Activated gamma-delta T cell treated with anti-CD3 and anti-CD28 coated beads, Interleukin-2, amount 50 U/mL, for 16 hours (primary cell): ENCODE data around the gene PDIA6.
"Not testable (repeated sequence)": the region's sequence is repeated elsewhere in the genome, so short reads cannot be mapped to it uniquely, and the experiment has no call there.

ENCODE experiments used
- DNase-seq: peaks from one replicate; pipeline ENCODE4 v3.0.0-alpha.2; 2020; ENCODE audit warnings: low read depth

Gene PDIA6

GRCh38 chr2:10780821-10781220, 31.8 kb downstream of the PDIA6 start:
- not testable (repeated sequence) for DNase-seq

- no peak for DNase-seq
Observed at GRCh38 chr2:10780491-10780820, 32.1 kb downstream of the PDIA6 start.

- DNase-seq = no peak
Observed at GRCh38 chr2:10779776-10780490, 32.7 kb downstream of the PDIA6 start.

- no peak for DNase-seq
Observed at GRCh38 chr2:10778724-10779115, 33.9 kb downstream of the PDIA6 start.

GRCh38 chr2:10777842-10778723, 34.5 kb downstream of the PDIA6 start:
- no peak for DNase-seq

- no peak for DNase-seq
Observed at GRCh38 chr2:10777111-10777841, 35.3 kb downstream of the PDIA6 start.

- no peak for DNase-seq
Observed at GRCh38 chr2:10776231-10776977, 36.2 kb downstream of the PDIA6 start.

GRCh38 chr2:10775831-10776230, 36.8 kb downstream of the PDIA6 start:
- no peak for DNase-seq

- DNase-seq = no peak
Observed at GRCh38 chr2:10775021-10775780, 37.4 kb downstream of the PDIA6 start.

- DNase-seq = no peak
Observed at GRCh38 chr2:10774394-10774793, 38.2 kb downstream of the PDIA6 start.

GRCh38 chr2:10773821-10774341, 38.7 kb downstream of the PDIA6 start:
- no peak for DNase-seq

GRCh38 chr2:10772868-10773215, 39.7 kb downstream of the PDIA6 start:
- no peak for DNase-seq

GRCh38 chr2:10772201-10772867, 40.3 kb downstream of the PDIA6 start:
- no peak for DNase-seq

- DNase-seq = no peak
Observed at GRCh38 chr2:10771786-10772185, 40.8 kb downstream of the PDIA6 start.

- DNase-seq = no peak
Observed at GRCh38 chr2:10770956-10771750, 41.4 kb downstream of the PDIA6 start.

GRCh38 chr2:10768063-10768507, 44.5 kb downstream of the PDIA6 start:
- DNase-seq = no peak

GRCh38 chr2:10765914-10766313, 46.7 kb downstream of the PDIA6 start:
- no peak for DNase-seq

- DNase-seq = no peak
Observed at GRCh38 chr2:10765461-10765860, 47.1 kb downstream of the PDIA6 start.

- no peak for DNase-seq
Observed at GRCh38 chr2:10764896-10765295, 47.7 kb downstream of the PDIA6 start.
